NCI-H460 (cell line): ENCODE measurements around the gene PSME1. TPM values are rescaled to one million over a fixed set of nuclear protein-coding genes. Genes with fewer than 3 reads are reported as not detected.

Experiments
- DNase-seq: peaks from one replicate; pipeline ENCODE4 v3.0.0-alpha.2; 2016; ENCODE audit warnings: low read depth; ENCODE audit errors: extremely low read depth
- total RNA-seq: library from RNA; depleted of rRNA; stranded (reverse); fragments of >200 nt; shearing (Covaris generic); gene quantifications from 2 replicates; pipeline ENCODE4 v1.2.3, GENCODE V29; 2014

The PSME1 gene
- total RNA-seq, 1 experiment from 2014 or later, result 177 TPM

- DNase-seq, result no peak
Observed at GRCh38 chr14:24144451-24144850, 8.5 kb downstream of the PSME1 start.

DNA sequence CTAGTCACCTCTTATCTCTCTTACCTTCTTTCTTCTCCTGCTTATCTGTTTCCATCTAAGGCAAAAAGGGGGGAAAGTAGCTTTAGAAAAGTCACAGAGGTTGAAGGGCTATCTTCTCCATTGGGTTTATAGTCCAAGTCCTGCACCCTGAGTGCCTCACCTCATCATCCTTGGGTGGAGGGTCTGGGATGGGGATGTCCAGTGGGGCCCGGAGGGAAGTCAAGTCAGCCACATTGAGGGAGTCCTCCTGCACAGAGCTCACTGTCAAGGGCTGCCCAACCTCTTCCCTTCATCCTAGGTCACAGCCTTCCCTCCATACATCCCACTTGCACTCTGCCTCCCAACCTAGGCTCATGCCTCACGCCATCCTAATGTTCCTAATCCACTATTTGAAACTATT lies 9.2 kb downstream of the PSME1 start:
- DNase-seq, result no peak

- no peak for DNase-seq
Observed at GRCh38 chr14:24145690-24146452, 9.9 kb downstream of the PSME1 start.

DNA sequence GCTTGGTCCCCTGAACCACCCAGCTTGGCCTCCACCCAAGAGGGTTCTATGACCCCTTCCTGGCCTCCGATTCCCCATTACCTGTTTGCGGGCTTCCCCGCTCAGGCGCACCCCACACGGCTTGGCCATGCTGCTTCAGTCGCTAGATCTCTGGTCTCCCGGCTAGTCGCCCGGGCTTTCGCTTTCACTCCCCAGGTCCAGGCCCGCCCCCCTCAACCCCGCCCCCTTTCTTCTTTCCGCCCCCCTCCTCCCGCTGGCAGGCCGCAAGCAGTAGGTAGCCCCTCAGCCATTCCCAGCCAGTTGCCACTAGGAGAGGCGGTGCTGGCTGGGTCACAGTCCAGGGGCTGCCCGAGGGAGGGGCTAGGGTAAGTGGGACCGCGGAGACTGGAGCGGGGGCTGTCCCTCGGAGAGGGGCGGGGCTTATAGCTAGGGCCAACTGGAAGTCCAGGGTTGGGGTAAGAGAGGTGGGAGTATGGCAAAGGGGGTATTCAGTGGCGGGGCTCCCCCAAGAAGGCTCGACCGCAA lies 10.5 kb downstream of the PSME1 start, which contains the start of gene PSME2:
Gene PSME2 (minus strand): TSS at position 158 of the 525 bp plus-strand sequence. CDS start 29 bp downstream, at position 129.
- peak; percentile 97 for DNase-seq

GRCh38 chr14:24146978-24147760 lies 11.2 kb downstream of the PSME1 start, which contains the start of gene RNF31:
TSS of gene RNF31 (plus strand) at chr14:24147498. CDS start at chr14:24147699, 201 bp downstream.
- peak; percentile 98 for DNase-seq

GRCh38 chr14:24147761-24148428 lies 11.9 kb downstream of the PSME1 start:
- no peak for DNase-seq

- DNase-seq, result no peak
Observed at GRCh38 chr14:24149302-24149969, 13.4 kb downstream of the PSME1 start.

DNA sequence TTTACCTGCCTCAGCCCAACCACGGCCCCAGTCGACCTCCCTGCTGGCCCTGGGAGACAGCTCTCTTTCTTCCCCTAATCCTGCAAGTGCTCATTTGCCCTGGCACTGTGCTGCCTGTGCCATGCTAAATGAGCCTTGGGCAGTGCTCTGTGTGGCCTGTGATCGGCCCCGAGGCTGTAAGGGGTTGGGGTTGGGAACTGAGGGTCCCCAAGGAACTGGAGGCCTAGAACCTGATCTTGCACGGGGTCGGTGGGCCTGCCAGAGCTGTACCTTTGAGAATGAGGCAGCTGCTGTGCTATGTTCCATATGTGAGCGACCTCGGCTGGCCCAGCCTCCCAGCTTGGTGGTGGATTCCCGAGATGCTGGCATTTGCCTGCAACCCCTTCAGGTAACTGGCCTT lies 14.1 kb downstream of the PSME1 start:
- no peak for DNase-seq

DNA sequence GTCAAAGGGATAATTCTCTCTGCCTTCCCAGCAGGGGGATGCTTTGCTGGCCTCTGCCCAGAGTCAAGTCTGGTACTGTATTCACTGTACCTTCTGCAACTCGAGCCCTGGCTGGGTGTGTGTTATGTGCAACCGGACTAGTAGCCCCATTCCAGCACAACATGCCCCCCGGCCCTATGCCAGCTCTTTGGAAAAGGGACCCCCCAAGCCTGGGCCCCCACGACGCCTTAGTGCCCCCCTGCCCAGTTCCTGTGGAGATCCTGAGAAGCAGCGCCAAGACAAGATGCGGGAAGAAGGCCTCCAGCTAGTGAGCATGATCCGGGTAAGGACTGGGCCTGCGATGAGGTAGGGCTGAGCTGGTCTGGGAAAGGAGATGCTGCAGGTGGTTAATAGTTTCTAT lies 14.6 kb downstream of the PSME1 start:
- DNase-seq, result no peak

DNA sequence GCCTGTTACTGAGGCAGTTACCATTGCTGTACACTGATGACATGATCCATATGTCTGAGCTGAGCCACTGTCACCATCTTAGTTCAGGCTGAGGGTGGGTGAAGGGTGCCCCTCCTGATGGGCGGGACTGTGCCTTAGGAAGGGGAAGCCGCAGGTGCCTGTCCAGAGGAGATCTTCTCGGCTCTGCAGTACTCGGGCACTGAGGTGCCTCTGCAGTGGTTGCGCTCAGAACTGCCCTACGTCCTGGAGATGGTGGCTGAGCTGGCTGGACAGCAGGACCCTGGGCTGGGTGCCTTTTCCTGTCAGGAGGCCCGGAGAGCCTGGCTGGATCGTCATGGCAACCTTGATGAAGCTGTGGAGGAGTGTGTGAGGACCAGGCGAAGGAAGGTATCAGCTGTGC lies 15.0 kb downstream of the PSME1 start:
- DNase-seq, result no peak

DNA sequence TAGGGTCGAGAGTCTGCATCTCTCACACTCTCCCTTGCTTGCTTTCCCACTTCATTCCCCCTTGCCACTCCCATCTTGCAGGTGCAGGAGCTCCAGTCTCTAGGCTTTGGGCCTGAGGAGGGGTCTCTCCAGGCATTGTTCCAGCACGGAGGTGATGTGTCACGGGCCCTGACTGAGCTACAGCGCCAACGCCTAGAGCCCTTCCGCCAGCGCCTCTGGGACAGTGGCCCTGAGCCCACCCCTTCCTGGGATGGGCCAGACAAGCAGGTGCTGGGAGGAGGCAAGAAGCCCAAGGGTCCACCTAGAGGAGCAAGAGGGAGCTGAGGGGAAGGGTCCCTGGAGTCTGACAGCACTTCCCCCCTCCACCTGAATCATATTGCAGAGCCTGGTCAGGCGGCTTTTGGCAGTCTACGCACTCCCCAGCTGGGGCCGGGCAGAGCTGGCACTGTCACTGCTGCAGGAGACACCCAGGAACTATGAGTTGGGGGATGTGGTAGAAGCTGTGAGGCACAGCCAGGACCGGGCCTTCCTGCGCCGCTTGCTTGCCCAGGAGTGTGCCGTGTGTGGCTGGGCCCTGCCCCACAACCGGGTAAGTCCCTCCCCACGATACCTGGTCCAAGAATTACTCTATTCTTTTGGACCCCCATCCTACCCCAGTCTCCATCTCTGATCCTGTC lies 15.5 kb downstream of the PSME1 start:
- DNase-seq, result no peak

GRCh38 chr14:24155100-24155499 lies 19.1 kb downstream of the PSME1 start:
- DNase-seq, result no peak

DNA sequence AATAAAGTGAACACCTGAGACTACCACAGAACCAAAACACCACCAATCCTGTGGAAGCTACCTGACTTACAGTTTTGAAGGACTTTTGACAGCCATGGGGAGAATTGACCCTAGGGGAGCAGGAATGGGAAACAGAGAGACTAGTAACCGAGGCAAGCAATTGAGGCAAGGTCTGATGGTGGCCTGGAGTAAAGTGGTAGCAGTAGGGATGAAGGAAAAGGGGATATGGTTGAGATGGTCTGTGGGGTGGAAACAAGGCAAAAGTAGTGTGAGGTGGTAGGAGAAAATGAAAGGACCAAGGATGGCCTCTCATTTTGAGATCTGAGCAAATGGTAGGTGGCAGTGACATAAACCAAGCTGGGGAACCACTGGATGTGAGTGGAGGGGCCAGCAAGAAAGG lies 20.8 kb downstream of the PSME1 start:
- no peak for DNase-seq

- DNase-seq, result no peak
Observed at GRCh38 chr14:24157331-24157730, 21.3 kb downstream of the PSME1 start.

- no peak for DNase-seq
Observed at GRCh38 chr14:24159777-24160498, 23.9 kb downstream of the PSME1 start.

GRCh38 chr14:24160499-24160849 lies 24.5 kb downstream of the PSME1 start:
- DNase-seq, result no peak

- peak; percentile 95 for DNase-seq
Observed at GRCh38 chr14:24160850-24161804, 25.1 kb downstream of the PSME1 start, which contains the start of gene IRF9. TSS of gene IRF9 (plus strand) at chr14:24161265. CDS start at chr14:24162145, 880 bp downstream.

DNA sequence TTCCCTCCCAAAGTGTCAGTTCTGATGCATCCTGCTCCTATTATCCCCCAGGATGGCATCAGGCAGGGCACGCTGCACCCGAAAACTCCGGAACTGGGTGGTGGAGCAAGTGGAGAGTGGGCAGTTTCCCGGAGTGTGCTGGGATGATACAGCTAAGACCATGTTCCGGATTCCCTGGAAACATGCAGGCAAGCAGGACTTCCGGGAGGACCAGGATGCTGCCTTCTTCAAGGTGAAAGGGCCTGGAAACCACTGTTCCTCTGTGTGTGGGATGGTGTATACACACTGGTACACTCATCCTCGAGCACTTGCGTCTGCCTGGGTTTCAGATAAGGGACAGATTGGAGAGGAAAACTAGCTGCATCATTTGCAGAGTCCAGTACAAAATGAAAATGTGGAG lies 26.1 kb downstream of the PSME1 start:
- no peak for DNase-seq
